Esophagus muscularis mucosa (tissue), 4 donors: ENCODE results near the gene ZSCAN21. TPM values are rescaled to one million over a fixed set of nuclear protein-coding genes. Genes with fewer than 3 reads are reported as not detected.
A peak's percentile ranks its signal among the peaks of the same experiment; 100 is the strongest.

Source experiments
- DNase-seq: peaks from one replicate; pipeline ENCODE4 v3.0.0-alpha.2; 2017; ENCODE audit errors: extremely low spot score
- H3K27ac ChIP-seq, 4 donors: fragments of 200-600 bp; sonication (generic); replicated peaks in 1 of 4; 1 replicate in 3 of 4; 2 replicates in 1 of 4; pipeline ENCODE4 v1.5.1; 2016 to 2019; ENCODE audit warnings: mild to moderate bottlenecking in 1 of 4
- H3K27me3 ChIP-seq, 4 donors: fragments of 200-600 bp; sonication (generic); one replicate each; pipeline versions ENCODE4 v1.5.1 to v1.6.0; 2016 to 2019
- H3K36me3 ChIP-seq, 4 donors: fragments of 200-600 bp; sonication (generic); one replicate each; pipeline ENCODE4 v1.5.1; 2016 to 2019
- H3K4me1 ChIP-seq, 4 donors: fragments of 200-600 bp; sonication (generic); one replicate each; pipeline ENCODE4 v1.5.1; 2016 to 2019
- H3K4me3 ChIP-seq, 4 donors: fragments of 200-600 bp; sonication (generic); 1 replicate in 2 of 4; 2 replicates in 2 of 4; pipeline ENCODE4 v1.5.1; 2016 to 2019; ENCODE audit warnings: mild to moderate bottlenecking in 4 of 4, moderate library complexity in 1 of 4
- H3K9me3 ChIP-seq, 4 donors: fragments of 200-600 bp; sonication (generic); 1 replicate in 3 of 4; 2 replicates in 1 of 4; pipeline ENCODE4 v1.5.1; 2016 to 2019
- CTCF ChIP-seq, 3 experiments: fragments of 200-600 bp in 2 of 3; fragments of 450-650 bp in 1 of 3; sonication (generic) in 2 of 3; IDR thresholded peaks; one replicate each; pipeline ENCODE4 v1.5.1; 2017 to 2019; ENCODE audit warnings: antibody characterized with exemption in 3 of 3, mild to moderate bottlenecking in 2 of 3, moderate library complexity in 1 of 3
- EP300 ChIP-seq: sonication (generic); formaldehyde crosslinking; IDR thresholded peaks from one replicate; pipeline ENCODE4 v1.6.1; 2017; ENCODE audit warnings: antibody characterized with exemption
- POLR2A ChIP-seq: fragments of 450-650 bp; IDR thresholded peaks from one replicate; pipeline ENCODE4 v1.6.1; 2017; ENCODE audit warnings: antibody characterized with exemption, moderate library complexity, mild to moderate bottlenecking, low read depth
- POLR2AphosphoS5 ChIP-seq, 2 donors: sonication (generic); formaldehyde crosslinking; IDR thresholded peaks; one replicate each; pipeline ENCODE4 v1.6.1; 2017; ENCODE audit warnings: antibody characterized with exemption in 2 of 2
- WGBS: methylation state at CpG from one replicate; pipeline ENCODE4 v1.1.5; 2018; 5-methylcytosine and 5-hydroxymethylcytosine counted together
- intact Hi-C: fragments of 100-400 bp; cut with DNase I; formaldehyde crosslinking; loops from one replicate; pipeline ENCODE4 v1.15.1; 2023
- total RNA-seq, 4 donors: library from RNA; depleted of rRNA; stranded (reverse); fragments of >200 nt; gene quantifications; one replicate each; pipeline versions ENCODE4 v1.1.0 to v1.2.1, GENCODE V29; 2016

The ZSCAN21 gene
- total RNA-seq, 4 donors from 2014 or later, result 12.9 to 18.4 (median 16.1) TPM

GRCh38 chr7:100066953-100067352 is 17.4 kb downstream of the ZSCAN21 start:
- intact Hi-C loops, result no loop called here
- H3K36me3 ChIP-seq, result peaks cover 38 to 81% (median 72%) of the 10 kb centered on the region in 4 donors
- WGBS, result 91% methylated on average over 7 of the region's 7 CpGs

GRCh38 chr7:100069991-100070390 is 20.4 kb downstream of the ZSCAN21 start:
- 99% methylated on average over 5 of the region's 5 CpGs for WGBS
- peaks cover 13 to 18% (median 15%) of the 10 kb centered on the region in 4 donors for H3K4me1 ChIP-seq
- DNase-seq, result no peak
- intact Hi-C loops, result no loop called here
- H3K27me3 ChIP-seq, result no peaks in the 10 kb centered on the region
- H3K4me3 ChIP-seq, result no peak overlapping the region
- peaks cover 0 to 30% (median 21%) of the 10 kb centered on the region in 4 donors for H3K9me3 ChIP-seq
- TF ChIP-seq EP300 (no peak), POLR2AphosphoS5 (IDR thresholded peaks at IDR 0.05) (no peak), CTCF (IDR thresholded peaks at IDR 0.05) (no peak), POLR2A (no peak)
- H3K36me3 ChIP-seq, result peaks cover 50 to 84% (median 75%) of the 10 kb centered on the region in 4 donors
- no peak overlapping the region for H3K27ac ChIP-seq

More at GRCh38 chr7:100066953-100067352, 17.4 kb downstream of the ZSCAN21 start:
- no peak for DNase-seq
- Histone ChIP-seq H3K27ac (peak overlapping the region in 1 of 4 donors; percentile 60), H3K9me3 (peaks cover 0 to 22% (median 15%) of the 10 kb centered on the region in 4 donors), H3K27me3 (no peaks in the 10 kb centered on the region), H3K4me1 (peaks cover 14 to 18% (median 15%) of the 10 kb centered on the region in 4 donors), H3K4me3 (no peak overlapping the region)
- TF ChIP-seq EP300, result no peak
- TF ChIP-seq CTCF (IDR thresholded peaks at IDR 0.05), result no peak
- no peak for TF ChIP-seq POLR2AphosphoS5 (IDR thresholded peaks at IDR 0.05)
- TF ChIP-seq POLR2A, result no peak

GRCh38 chr7:100071018-100071723 is 21.6 kb downstream of the ZSCAN21 start:
- H3K9me3 ChIP-seq, result peaks cover 0 to 30% (median 21%) of the 10 kb centered on the region in 4 donors
- H3K36me3 ChIP-seq, result peaks cover 62 to 94% (median 83%) of the 10 kb centered on the region in 4 donors
- intact Hi-C loops, result no loop called here
- H3K27me3 ChIP-seq, result no peaks in the 10 kb centered on the region
- peaks cover 2 to 6% (median 3%) of the 10 kb centered on the region in 4 donors for H3K4me1 ChIP-seq
- no peak for DNase-seq
- WGBS, result 95% methylated on average over 11 of the region's 11 CpGs
- no peak overlapping the region for H3K4me3 ChIP-seq
- no peak overlapping the region for H3K27ac ChIP-seq
- TF ChIP-seq POLR2AphosphoS5 (IDR thresholded peaks at IDR 0.05) (no peak), POLR2A (no peak), CTCF (IDR thresholded peaks at IDR 0.05) (no peak), EP300 (no peak)

- Histone ChIP-seq H3K36me3 (peaks cover 63 to 98% (median 90%) of the 10 kb centered on the region in 4 donors), H3K4me3 (no peak overlapping the region), H3K27ac (no peak overlapping the region), H3K9me3 (peaks cover 0 to 30% (median 21%) of the 10 kb centered on the region in 4 donors), H3K27me3 (no peaks in the 10 kb centered on the region), H3K4me1 (no peaks in the 10 kb centered on the region)
- DNase-seq, result no peak
- intact Hi-C loops, result no loop called here
- TF ChIP-seq POLR2AphosphoS5 (IDR thresholded peaks at IDR 0.05) (no peak), POLR2A (no peak), CTCF (IDR thresholded peaks at IDR 0.05) (no peak), EP300 (no peak)
- 97% methylated on average over 10 of the region's 10 CpGs for WGBS
Observed at GRCh38 chr7:100072462-100072861, 22.9 kb downstream of the ZSCAN21 start.
